Erythroblast (primary cell): ENCODE results near the gene ASAP2.

ENCODE experiments used
- GATA1 ChIP-seq: IDR thresholded peaks from 2 replicates; pipeline ENCODE4 v1.6.1; 2011; ENCODE audit warnings: low read depth, mild to moderate bottlenecking, control low read depth, low read length, moderate library complexity
- POLR2A ChIP-seq: IDR thresholded peaks from 2 replicates; pipeline ENCODE4 v1.6.1; 2011; ENCODE audit warnings: mild to moderate bottlenecking, low read length

DNA sequence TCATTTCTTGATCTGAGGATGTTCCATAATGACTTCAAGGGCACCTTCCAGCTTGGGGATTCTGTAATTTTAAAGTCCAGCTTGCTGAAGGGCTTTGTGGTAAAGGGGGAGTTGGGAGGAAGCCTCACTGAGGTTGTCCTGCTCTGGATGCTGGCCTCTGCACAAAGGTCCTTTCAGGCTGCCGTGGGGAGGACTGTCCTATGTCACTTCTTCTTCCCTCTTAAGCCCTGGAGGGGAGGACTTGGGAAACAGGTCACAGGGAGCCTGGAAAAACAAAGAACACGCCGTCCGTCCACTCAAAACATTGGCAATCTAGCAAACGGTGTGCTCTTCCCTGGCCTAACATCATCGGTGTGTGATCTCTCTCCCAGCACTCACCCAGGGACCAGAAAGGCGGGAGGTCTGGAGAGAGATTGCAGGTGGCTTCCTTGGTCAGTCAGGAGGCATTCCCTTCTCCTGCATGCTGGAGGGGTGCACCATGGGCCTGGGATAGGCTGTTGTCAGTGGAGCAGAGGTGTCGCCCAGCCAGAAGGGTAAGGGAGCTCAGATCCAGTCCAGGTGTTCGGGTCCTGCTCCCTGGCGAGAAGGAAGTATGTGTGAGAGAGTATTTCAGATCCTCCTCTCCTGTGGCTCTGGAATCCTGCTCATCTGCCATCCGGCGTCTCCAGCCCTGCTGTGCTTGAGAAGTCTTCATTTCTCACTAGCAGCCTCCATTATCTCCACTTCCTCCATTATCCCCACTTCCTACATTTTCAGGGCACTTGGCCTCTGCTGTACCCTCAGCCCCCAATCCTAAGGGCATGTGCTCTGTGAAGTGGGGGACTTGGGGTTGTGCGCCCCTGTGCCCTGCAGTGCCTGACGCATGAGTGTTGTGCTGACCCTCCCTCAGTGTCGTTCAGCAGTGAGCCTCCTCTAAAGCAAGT is 20.1 kb downstream of the ASAP2 start:
- TF ChIP-seq POLR2A (no peak), GATA1 (no peak)
